Prostate gland (tissue), 2 donors: Measurements from ENCODE around the gene VSTM2B.

Experiments
- CTCF ChIP-seq, 4 experiments: fragments of 200-600 bp in 2 of 4; fragments of 450-650 bp in 2 of 4; sonication (generic) in 2 of 4; IDR thresholded peaks; 1 replicate in 3 of 4; 2 replicates in 1 of 4; pipeline ENCODE4 v1.5.1; 2016 to 2019; ENCODE audit warnings: antibody characterized with exemption in 4 of 4, mild to moderate bottlenecking in 2 of 4, moderate library complexity in 2 of 4
- POLR2A ChIP-seq: fragments of 450-650 bp; IDR thresholded peaks from one replicate; pipeline ENCODE4 v1.6.1; 2016; ENCODE audit warnings: antibody characterized with exemption, mild to moderate bottlenecking
- POLR2AphosphoS5 ChIP-seq: sonication (generic); formaldehyde crosslinking; IDR thresholded peaks from one replicate; pipeline ENCODE4 v1.6.1; 2017; ENCODE audit warnings: antibody characterized with exemption

- TF ChIP-seq CTCF (IDR thresholded peaks at IDR 0.05) (no peak), POLR2A (no peak), POLR2AphosphoS5 (no peak)
Observed at GRCh38 chr19:29503140-29503758, 22.5 kb upstream of the VSTM2B start.
